Measurements from ENCODE around the gene DNAAF1.
A peak's percentile ranks its signal among the peaks of the same experiment; 100 is the strongest.

Gene DNAAF1

GRCh38 chr16:84124257-84125073, 20.6 kb upstream of the DNAAF1 start:
- DNase-seq (ENCODE audit: low spot score), result no peak

GRCh38 chr16:84131117-84131516, 14.0 kb upstream of the DNAAF1 start:
- no peak for DNase-seq (ENCODE audit: low spot score)

DNA sequence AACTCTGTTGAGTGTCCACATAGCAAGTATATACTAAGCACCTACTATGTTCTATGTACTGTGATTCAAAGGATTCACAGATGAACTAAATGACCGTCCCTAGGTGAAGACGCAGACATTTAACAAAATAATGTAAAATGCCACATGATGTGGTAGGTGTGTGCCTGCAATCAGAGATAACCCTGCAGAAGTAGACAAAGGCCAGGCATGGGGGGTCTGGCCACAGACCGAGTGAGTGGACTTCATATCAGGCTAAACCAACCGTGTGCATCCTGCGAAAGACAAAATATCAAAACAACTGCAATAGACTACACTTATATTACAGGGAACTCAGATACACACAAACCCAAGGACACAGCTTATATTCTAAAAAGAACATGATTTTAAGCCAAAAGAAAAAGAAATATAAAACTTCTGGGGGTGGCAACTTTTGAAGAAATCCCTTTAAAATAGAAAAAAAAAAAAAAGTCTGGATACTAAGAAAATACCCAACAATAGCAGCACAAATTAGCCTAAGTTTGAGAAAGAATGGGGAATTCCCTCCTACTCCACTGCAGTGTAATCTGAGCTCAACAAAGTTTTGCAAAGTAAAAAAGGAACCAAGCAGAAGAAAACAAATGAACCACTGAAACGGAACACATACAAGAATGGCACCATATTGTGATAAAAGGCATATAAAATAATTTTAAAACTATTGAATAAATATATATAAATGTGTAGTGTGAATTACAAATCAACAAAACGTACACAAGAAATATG, 12.4 kb upstream of the DNAAF1 start:
- DNase-seq (ENCODE audit: low spot score), result no peak

GRCh38 chr16:84136331-84137125, 8.6 kb upstream of the DNAAF1 start:
- DNase-seq (ENCODE audit: low spot score), result no peak

DNA sequence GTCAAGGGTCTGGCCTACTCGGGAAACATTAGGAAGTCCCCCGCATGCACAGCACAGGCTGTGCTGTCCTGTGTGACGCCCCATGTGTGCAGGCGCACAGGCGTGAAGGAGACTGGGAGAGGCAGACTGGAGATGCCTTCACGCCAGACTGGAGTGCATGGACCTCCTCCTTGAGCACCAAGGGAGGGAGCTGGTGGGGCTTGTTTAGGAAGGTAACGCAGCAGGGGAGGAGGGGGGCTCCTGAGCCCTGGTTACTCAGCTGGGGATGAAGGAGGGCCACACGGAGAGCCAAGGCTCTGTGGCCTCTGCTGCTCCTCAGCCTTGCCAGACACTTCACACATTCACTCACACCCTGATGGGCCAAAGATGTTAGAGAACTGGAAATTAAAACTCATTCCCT, 7.8 kb upstream of the DNAAF1 start:
- DNase-seq (ENCODE audit: low spot score), result no peak

GRCh38 chr16:84137769-84138357, 7.2 kb upstream of the DNAAF1 start:
- DNase-seq (ENCODE audit: low spot score), result no peak

- no peak for DNase-seq (ENCODE audit: low spot score)
Observed at GRCh38 chr16:84138500-84138823, 6.6 kb upstream of the DNAAF1 start.

DNA sequence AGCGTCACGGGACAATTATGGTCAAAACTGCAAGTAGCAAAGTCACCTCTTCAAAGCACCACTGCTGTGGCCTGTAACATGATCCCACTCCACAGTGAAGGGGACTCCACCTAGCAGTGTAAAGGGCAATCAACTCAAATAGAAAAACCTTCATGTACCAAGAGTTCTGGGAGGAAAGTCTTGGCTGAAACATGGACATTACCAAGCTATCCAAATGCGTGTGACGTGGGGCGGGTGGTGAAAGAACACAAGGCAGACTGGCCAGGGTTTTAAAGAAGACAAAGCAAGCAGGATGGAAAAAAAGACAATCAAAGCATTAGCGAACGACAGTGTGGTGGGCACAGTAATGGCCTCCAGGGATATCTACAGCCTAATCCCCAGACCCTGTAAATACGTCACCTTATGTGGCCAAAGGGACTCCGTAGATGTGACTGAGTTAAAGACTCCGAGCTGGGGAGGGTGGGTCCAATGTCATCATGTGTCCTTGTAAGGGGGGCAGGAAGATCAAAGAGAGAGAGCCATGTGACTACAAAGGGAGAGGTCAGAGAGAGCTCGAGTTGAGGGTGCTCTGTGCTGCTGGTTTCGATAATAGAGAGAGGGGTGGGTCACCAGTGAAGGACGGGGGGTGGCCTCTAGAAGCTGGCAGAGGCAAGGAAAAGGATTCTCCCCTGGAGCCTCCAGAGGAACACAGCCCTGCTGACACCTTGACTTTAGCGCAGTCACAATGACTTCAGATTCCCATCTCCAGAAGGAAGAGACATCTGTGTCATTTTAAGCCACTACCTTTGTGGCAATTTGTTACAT, 6.1 kb upstream of the DNAAF1 start:
- DNase-seq (ENCODE audit: low spot score), result no peak

DNA sequence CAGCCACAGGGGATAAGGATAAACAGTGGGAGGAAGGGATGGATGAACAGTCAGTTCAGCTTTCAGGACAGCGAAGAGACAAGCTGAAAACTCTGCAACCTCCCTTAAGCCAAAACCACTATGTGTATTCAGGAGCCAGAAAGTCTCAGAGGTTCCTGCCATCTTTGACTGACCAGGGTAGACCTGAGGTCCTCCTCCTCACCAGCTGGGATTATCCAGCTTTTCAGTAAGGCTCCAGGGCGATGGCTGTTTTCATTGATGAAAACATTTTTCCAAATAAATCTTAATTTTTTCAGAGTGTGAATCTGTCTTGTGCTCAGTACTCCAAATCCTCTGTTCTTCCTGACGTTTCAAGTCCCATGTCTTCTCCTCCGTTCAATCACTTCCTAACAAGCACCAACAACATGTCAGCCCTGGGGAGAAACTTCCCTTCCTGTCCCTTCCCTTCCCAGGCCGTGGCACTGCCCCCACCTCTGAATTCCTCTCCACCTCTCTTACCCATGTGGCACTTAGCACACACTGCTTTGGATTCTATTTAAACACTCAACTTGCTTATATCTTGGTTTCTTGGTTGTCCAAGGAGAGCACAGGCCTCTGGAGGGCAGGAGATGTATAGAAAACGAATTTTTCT, 5.4 kb upstream of the DNAAF1 start:
- no peak for DNase-seq (ENCODE audit: low spot score)

- DNase-seq (ENCODE audit: low spot score), result no peak
Observed at GRCh38 chr16:84141143-84141670, 3.9 kb upstream of the DNAAF1 start.

DNA sequence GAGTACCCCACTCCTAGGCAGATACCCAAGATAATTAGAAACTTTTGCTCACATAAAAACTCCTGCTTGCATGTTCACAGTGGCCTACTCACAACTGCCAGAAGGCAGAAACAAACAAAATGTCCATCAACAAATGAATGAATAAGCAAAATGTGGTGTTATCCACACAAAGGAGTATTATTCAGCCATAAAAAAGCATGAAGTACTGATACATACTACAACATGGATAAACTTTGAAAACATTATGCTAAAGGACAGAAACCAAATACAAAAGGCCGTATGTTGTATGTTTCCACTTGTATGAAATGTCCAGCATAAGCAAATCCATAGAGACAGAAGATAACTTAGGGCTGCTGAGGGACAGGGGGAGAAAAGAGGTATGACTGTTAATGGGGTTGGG, 2.0 kb upstream of the DNAAF1 start:
- DNase-seq (ENCODE audit: low spot score), result no peak

GRCh38 chr16:84143784-84144199, 1.3 kb upstream of the DNAAF1 start:
- DNase-seq (ENCODE audit: low spot score), result no peak

- peak; percentile 40 for DNase-seq (ENCODE audit: low spot score)
Observed at GRCh38 chr16:84144209-84144858, 774 bp upstream of the DNAAF1 start.

DNA sequence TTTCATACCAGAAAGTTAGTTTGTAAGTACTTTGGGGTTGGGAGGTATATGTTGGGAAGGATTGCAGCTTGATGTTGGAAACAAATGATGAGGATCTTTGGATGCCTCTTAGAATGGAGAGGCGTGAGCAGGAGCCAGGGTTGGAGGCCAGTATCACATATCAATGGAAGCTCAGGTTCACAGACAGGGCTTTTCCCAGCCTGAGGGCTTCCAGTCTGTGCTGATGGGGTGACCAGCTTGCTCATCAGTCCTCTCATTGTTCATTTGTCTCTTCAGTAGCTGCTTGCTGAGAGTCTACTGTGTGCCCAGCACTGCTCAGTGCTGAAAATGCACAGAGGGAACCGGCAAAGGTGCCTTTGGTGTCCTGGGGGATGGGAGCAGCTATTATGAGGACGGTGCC, 5.8 kb downstream of the DNAAF1 start:
- no peak for DNase-seq (ENCODE audit: low spot score)

GRCh38 chr16:84153660-84154214, 8.6 kb downstream of the DNAAF1 start:
- no peak for DNase-seq (ENCODE audit: low spot score)

DNA sequence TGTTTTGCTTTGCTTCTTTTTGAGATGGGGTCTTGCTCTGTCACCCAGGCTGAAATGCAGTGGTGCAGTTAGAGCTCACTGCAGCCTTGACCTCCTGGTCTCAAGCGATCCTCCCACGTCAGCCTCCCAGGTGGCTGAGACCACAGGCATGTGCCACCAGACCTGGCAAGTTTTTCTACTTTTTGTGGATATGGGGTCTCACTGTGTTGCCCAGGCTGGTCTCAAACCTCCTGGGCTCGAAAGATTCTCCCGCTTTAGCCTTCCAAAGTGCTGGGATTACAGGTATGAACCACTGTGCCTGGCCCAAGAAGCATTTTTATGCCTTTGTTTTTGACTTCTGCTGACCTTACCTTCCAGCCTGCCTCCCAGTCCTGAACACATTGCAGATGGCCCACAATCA, 10.1 kb downstream of the DNAAF1 start:
- DNase-seq (ENCODE audit: low spot score), result no peak

DNA sequence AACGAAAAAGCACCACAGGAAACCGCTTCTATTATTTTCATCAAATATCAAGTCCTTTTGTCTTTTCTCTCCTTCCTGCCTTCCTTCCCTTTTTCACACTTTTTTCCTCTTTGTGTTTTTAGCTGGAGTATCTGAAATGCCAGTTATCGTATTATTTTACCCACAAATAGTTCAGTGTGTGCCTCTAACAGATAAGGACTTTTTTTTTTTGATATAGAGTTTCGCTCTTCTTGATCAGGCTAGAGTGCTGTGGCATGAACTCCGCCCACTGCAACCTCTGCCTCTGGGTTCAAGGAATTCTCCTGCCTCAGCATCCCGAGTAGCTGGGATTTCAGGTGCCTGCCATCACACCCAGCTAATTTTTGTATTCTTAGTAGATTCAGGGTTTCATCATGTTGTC, 10.7 kb downstream of the DNAAF1 start:
- no peak for DNase-seq (ENCODE audit: low spot score)

DNA sequence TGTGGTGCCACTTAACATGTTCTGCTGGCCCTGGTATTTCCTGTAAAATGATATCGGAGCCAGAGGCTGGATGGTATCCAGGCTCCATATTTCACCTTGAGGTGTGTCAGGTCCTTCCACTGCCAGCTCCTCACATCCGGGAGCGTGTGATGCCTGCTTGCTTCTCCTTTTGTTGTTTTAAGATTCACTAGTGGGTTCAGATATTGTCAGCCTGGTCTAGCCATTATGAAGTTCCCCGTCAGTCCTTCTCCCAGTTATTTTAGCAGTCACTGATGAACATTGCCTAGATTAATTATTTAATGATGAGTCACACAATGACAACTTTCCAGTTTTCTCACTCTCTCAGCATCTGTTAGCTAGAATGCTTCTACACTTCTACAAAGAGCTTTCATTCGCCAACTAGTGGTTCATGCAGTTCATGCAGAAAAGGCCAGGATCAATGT, 11.3 kb downstream of the DNAAF1 start:
- DNase-seq (ENCODE audit: low spot score), result no peak

GRCh38 chr16:84159007-84159406, 13.9 kb downstream of the DNAAF1 start:
- DNase-seq (ENCODE audit: low spot score), result no peak

GRCh38 chr16:84159800-84160199, 14.7 kb downstream of the DNAAF1 start:
- DNase-seq (ENCODE audit: low spot score), result no peak
